CMK (cell line): Measurements from ENCODE around the gene KANTR.
A peak's percentile ranks its signal among the peaks of the same experiment; 100 is the strongest.
"Not testable (repeated sequence)": the region's sequence is repeated elsewhere in the genome, so short reads cannot be mapped to it uniquely, and the experiment has no call there.

Experiments used
- DNase-seq: peaks from one replicate; pipeline ENCODE4 v3.0.0-alpha.2; 2010; ENCODE audit warnings: low read depth

KANTR gene

DNA sequence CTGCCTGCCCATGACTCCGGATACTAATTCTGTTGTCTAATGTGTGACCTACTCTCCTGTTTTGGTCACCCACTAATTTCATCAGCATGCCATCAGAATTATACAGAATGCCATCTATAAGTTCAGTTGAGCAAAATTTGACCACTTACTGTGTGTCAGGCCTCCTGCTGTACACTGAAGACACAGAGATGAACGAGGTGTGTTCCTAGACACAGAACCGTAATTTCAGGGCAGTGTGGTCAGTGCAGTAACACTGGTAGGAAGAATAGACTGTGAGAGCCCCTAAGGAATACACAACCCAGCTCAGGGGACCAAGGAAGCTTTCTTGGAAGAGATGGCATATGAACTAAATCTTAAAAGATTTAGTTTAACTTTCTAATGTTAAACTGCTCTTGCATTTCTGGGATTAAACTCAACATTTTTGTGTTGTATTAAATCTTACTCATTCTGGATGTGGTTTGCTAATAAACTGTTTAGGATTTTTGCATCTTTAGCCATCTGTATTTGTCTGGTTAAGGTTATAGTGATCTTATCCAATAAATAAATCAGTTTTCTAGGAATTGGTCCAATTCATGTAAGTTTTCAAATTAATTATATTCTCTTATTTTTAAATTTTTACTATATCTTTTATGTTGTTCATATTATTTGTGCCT is 34.3 kb downstream of the KANTR start:
- DNase-seq = no peak

DNA sequence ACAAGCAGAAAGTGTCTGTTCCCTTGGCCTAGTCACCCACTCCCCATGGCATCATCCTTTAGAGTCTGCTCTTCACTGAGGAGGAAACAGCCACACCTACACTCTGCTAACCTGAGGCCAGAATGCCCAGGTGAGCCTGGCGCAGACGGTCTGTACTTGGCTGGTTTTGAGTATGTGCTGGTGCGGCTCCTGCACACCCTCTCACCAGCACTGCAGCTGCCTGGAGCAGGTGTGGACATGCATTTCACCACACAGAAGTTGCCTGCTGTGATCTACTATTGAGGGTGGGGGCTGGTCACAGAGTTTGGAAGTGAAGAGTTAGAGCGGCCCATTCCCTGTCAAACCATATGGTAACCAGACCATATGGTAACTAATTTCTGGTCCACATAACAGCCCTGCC is 39.5 kb downstream of the KANTR start:
- DNase-seq = no peak

DNA sequence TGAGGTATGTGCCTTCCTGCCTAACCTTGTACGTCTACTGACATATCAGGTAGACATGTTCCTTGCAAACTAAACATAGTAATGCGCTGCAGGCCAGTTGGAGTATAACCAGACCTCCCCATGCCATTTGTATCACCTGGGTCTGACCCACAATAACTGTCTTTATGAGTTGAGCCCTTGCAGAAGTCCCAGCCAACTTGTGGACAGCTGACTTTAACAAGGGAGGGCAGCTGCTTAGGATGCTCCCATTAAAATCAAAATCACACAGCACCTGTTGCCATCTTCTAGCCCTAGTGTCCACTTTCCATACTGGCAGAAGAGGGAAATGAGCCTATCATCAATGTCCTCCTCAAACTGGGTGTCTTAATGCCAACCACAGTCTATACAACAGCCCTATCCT is 41.6 kb downstream of the KANTR start:
- DNase-seq = no peak

DNA sequence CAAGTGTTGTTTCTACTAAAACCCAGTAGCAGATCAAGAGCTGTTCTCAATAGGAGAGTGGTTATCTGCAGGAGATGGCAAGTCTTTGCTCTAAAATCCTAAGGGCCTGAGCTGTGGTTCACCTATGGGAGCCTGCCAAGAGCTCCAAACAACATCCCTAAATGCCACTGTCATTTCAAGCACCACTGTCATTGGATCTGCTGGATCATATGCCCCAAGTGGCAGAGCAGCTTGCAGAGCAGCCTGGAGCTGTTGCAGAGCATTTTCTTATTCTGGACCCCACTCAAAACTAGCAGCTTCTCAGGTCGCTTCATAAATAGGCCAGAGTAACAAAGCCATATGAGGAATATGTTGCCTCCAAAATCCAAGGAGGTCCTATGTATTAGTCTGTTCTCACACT is 59.6 kb downstream of the KANTR start:
- DNase-seq = no peak

DNA sequence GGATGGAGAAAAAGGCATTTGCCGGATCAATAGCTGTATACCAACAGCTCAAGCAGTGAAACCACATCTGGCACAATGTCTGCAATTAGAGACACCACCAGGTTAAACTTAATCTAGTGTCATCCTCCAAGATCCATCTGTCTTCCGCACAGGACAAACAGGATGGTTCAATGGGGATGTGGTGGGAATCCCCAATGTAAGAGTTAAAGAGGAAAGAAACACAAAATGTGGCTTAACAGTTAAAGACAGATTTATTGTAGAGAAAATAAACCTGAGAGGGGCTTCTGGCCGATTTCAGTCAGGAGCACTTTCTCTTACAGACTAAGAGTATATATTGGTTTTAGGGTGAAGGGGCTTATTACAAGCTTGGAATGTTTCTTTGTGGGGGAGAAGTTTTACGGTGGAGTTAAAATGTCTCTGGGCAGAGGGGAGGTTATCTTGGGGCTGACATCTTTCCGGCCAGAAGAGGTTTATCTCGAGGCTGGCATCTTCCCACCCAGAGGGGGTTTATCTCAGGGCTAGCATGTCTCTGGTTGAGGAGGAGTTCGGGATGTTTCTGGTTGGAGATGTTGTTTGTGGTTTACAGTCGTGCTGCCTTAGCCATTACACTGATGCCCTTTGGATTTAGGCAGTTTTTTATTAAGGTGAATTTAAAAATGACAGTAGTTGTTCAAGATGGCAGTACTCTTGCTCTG is 61.7 kb downstream of the KANTR start:
- peak; percentile 71 for DNase-seq

DNA sequence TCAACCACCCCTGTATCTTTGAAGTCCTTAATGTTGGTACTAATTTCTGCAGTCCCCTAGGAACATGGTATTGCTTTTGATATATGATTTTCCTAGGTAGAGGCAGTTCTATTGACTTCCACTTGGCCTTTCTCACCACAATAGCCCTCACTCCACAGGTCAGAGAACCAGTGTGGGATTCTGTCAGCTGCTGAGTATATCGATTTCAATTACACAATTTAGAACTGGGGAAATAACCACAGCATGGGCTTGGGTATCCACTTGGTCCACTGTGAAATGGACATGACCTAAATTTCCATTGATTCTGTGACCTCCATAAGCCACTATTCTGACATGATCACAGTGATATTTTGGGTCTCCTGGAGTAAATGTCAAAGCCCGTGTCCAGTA is 62.3 kb downstream of the KANTR start:
- DNase-seq = no peak

DNA sequence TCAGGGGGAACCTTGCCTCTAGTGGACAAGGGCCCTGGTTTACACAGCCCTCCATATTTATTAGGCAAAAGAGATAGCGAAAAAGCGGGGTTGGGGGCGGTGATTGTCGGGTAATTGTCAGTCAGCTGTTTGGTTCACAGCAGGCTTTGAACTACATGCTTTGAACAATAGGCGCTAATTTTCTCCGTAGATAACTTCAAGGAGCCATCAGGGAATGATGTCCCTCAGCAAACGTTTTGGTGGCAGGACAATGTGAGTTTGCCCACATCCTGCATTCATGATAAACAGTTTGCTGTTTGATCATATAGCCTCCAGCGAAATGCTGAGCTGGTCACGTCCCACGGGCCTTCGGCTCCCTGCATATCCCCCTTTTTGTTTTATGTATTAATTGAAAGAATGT is 65.2 kb downstream of the KANTR start:
- DNase-seq = no peak

DNA sequence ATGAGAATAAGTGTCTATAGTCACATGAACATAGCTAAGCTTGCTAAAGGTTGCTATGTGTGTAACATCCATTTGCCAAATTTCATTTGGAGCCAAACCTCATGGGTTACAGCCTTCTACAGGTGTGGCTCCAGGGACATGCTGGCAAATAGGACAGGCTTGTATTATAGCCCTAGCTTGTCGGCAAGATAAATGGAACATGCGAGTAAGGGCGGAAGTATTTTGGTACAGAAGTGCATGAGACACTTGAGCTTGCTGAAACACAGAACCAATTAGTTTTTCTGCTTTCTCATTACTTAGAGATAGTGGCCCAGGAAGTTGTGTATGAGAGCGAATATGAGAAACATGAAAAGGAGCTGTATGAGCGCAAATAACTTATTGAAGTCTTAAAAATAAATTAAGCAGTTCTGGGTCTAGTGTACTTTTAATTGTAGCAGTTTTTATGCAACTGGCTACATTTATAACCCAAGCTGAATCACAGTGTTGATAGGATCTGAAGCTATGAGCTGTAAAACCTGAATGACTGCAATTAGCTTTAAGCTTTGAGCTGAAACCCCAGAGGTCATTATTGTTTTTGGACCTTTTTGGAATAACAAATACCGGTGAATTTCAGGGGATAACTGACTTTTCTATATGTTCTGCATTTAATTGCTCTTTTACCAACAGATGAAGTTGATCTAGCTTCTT is 66.5 kb downstream of the KANTR start:
- no peak for DNase-seq

DNA sequence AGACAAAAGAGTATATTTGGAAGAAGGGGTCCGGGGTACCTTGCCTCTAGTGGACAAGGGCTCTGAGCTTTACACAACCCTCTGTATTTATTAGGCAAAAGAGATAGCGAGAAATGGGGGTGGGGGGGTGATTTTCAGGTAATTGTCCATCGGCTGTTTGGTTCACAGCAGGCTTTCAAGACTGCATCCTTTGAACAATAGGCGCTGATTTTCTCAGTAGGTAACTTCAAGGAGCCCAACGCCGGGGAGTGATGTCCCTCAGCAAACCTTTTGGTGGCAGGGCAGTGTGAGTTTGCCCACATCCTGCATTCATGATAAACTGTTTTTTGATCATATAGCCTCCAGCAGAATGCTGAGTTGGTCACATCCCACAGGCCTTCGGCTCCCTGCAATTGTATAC is 69.5 kb downstream of the KANTR start:
- no peak for DNase-seq

DNA sequence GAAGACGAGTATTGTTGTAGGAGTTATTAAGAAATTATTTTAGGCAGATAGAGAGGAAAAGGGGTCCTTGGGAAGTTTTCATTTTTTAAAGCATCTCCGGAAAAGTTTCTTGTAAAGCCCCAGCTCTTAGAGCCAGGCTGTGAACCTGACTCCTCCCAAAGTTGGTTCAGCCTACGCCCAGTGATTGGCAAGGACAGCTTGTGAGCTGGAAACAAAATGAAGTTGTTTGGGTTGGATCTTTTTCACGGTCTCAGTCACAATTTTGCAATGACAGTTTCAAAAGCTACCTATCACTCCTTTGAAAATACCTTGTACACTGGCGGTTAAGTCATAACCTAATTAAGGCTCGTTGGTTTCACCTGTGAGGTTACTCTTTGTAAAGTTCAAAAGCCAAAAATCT is 70.6 kb downstream of the KANTR start:
- DNase-seq = not testable (repeated sequence)

DNA sequence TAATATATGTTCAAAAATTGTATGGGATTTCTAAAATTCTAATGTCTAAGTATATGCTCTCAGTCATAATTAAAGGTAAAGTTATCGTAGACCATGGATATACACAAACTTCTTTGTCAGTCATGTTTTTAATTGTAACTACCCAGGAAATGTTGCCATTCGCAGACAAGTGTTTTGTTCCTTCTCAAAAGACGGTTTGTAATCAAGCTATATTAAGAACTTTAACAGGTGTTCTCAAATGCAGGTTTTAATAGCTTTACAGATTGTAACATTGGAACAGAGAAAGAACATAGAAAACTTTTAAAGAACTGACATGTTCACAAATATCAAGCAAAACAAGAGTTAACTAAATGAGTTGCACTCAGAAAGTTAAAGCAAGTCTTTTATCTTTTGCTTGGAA is 72.2 kb downstream of the KANTR start:
- no peak for DNase-seq

DNA sequence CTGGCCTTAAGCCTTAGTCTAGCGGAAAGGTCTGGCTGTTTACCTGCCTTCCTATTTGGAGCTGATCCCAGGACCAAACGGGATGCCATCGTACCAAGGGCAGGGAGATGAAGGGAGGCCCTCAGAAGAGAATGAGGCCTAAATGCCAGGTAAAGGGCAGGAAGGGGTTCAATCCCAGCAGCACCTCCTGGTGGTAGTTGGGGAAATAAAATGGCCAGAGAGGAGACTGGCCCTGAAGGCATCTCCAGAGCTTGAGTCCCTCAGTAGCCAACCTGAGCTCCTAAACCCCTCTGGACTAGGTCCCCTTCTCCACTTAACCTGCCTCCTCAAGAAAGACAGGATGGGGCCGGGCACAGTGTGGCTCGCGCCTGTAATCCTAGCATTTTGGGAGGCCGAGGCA is 77.4 kb downstream of the KANTR start:
- no peak for DNase-seq
